ENCODE measurements around the gene MAS1.

The MAS1 gene

GRCh38 chr6:159880412-159880975 is 10.3 kb upstream of the MAS1 start:
- FAIRE-seq = no peak

GRCh38 chr6:159884720-159885119 is 6.1 kb upstream of the MAS1 start:
- no peak for FAIRE-seq

- FAIRE-seq = no peak
Observed at GRCh38 chr6:159886270-159886669, 4.5 kb upstream of the MAS1 start.

- no peak for FAIRE-seq
Observed at GRCh38 chr6:159887146-159887545, 3.6 kb upstream of the MAS1 start.

- no peak for FAIRE-seq
Observed at GRCh38 chr6:159887761-159888160, 3.0 kb upstream of the MAS1 start.

- no peak for FAIRE-seq
Observed at GRCh38 chr6:159890201-159890600, 587 bp upstream of the MAS1 start.

GRCh38 chr6:159892053-159892452 is 1.3 kb downstream of the MAS1 start:
- no peak for FAIRE-seq

- FAIRE-seq = no peak
Observed at GRCh38 chr6:159893064-159893463, 2.3 kb downstream of the MAS1 start.

GRCh38 chr6:159894991-159895390 is 4.2 kb downstream of the MAS1 start:
- no peak for FAIRE-seq

GRCh38 chr6:159897603-159898002 is 6.8 kb downstream of the MAS1 start:
- no peak for FAIRE-seq

GRCh38 chr6:159898519-159898918 is 7.7 kb downstream of the MAS1 start:
- FAIRE-seq = no peak

GRCh38 chr6:159899994-159900745 is 9.4 kb downstream of the MAS1 start:
- no peak for FAIRE-seq

GRCh38 chr6:159902620-159903019 is 11.8 kb downstream of the MAS1 start:
- no peak for FAIRE-seq

GRCh38 chr6:159904497-159904911 is 13.7 kb downstream of the MAS1 start:
- no peak for FAIRE-seq

GRCh38 chr6:159906400-159906799 is 15.6 kb downstream of the MAS1 start:
- FAIRE-seq = no peak

- no peak for FAIRE-seq
Observed at GRCh38 chr6:159908535-159908934, 17.7 kb downstream of the MAS1 start.

GRCh38 chr6:159908979-159909378 is 18.2 kb downstream of the MAS1 start:
- no peak for FAIRE-seq

- FAIRE-seq = no peak
Observed at GRCh38 chr6:159910342-159910741, 19.6 kb downstream of the MAS1 start.

- no peak for FAIRE-seq
Observed at GRCh38 chr6:159913375-159913774, 22.6 kb downstream of the MAS1 start.

- no peak for FAIRE-seq
Observed at GRCh38 chr6:159913862-159914564, 23.2 kb downstream of the MAS1 start.

- no peak for FAIRE-seq
Observed at GRCh38 chr6:159914565-159914923, 23.8 kb downstream of the MAS1 start.

GRCh38 chr6:159915397-159915796 is 24.6 kb downstream of the MAS1 start:
- no peak for FAIRE-seq

- no peak for FAIRE-seq
Observed at GRCh38 chr6:159916237-159916636, 25.4 kb downstream of the MAS1 start.

GRCh38 chr6:159916752-159917151 is 26.0 kb downstream of the MAS1 start:
- FAIRE-seq = no peak
